ENCODE data around the gene LCMT2.
A peak's percentile ranks its signal among the peaks of the same experiment; 100 is the strongest.

LCMT2 gene

GRCh38 chr15:43329960-43330779, at the start of gene LCMT2:
Gene LCMT2 (minus strand): TSS chr15:43330573. CDS start chr15:43330489, 84 bp downstream.
- peak; percentile 82 for DNase-seq

GRCh38 chr15:43378601-43379000, 48.2 kb upstream of the LCMT2 start:
- DNase-seq, result no peak

- DNase-seq, result no peak
These were observed 45.8 kb upstream of the LCMT2 start for GRCh38 chr15:43376017-43376705.

GRCh38 chr15:43370975-43371974, 40.9 kb upstream of the LCMT2 start, which contains the start of the genes TUBGCP4 and ZSCAN29:
Gene TUBGCP4 (plus strand): TSS chr15:43371101. CDS start chr15:43371355, 254 bp downstream.
Gene ZSCAN29 (minus strand): TSS chr15:43371043. CDS start chr15:43369913, 1,130 bp downstream.
- DNase-seq, result peak; percentile 81

- DNase-seq, result no peak
These were observed 40.1 kb upstream of the LCMT2 start for GRCh38 chr15:43370310-43370974.

- no peak for DNase-seq
These were observed 31.0 kb upstream of the LCMT2 start for GRCh38 chr15:43361313-43361903.

- no peak for DNase-seq
These were observed 30.4 kb upstream of the LCMT2 start for GRCh38 chr15:43360821-43361220.

- no peak for DNase-seq
These were observed 22.5 kb upstream of the LCMT2 start for GRCh38 chr15:43352693-43353382.

- no peak for DNase-seq
These were observed 16.7 kb upstream of the LCMT2 start for GRCh38 chr15:43347114-43347513.

- no peak for DNase-seq
These were observed 15.9 kb upstream of the LCMT2 start for GRCh38 chr15:43346305-43346704.

GRCh38 chr15:43330780-43331087, 361 bp upstream of the LCMT2 start:
- DNase-seq, result no peak

GRCh38 chr15:43329217-43329959, 985 bp downstream of the LCMT2 start:
- DNase-seq, result no peak

- no peak for DNase-seq
These were observed 5.2 kb downstream of the LCMT2 start for GRCh38 chr15:43325039-43325684.

GRCh38 chr15:43318990-43319771, 11.2 kb downstream of the LCMT2 start:
- no peak for DNase-seq

GRCh38 chr15:43317566-43318184, 12.7 kb downstream of the LCMT2 start:
- DNase-seq, result no peak

- no peak for DNase-seq
These were observed 13.4 kb downstream of the LCMT2 start for GRCh38 chr15:43316971-43317346.

- DNase-seq, result no peak
These were observed 14.1 kb downstream of the LCMT2 start for GRCh38 chr15:43316016-43316970.

GRCh38 chr15:43314171-43314570, 16.2 kb downstream of the LCMT2 start:
- no peak for DNase-seq
